Liver (tissue), 9 donors: ENCODE measurements around the gene CEP164. TPM values are rescaled to one million over a fixed set of nuclear protein-coding genes. Genes with fewer than 3 reads are reported as not detected.

Experiments used
- DNase-seq: peaks from one replicate; pipeline ENCODE4 v3.0.0-alpha.2; 2017; ENCODE audit warnings: low spot score
- H3K27ac ChIP-seq, 2 donors: one replicate each; pipeline ENCODE4 v1.7.0; 2013; ENCODE audit warnings: inconsistent platforms in 2 of 2, low read length in 2 of 2, control low read depth in 1 of 2, low read depth in 1 of 2, mild to moderate bottlenecking in 1 of 2
- H3K27me3 ChIP-seq, 4 donors: one replicate each; pipeline versions ENCODE4 v1.6.1 to v1.7.0; 2013; ENCODE audit warnings: low read length in 3 of 4, inconsistent platforms in 1 of 4, mild to moderate bottlenecking in 1 of 4, moderate library complexity in 1 of 4; ENCODE audit not compliant: control insufficient read depth in 4 of 4, insufficient read depth in 4 of 4
- H3K36me3 ChIP-seq, 4 donors: one replicate each; pipeline versions ENCODE4 v1.6.1 to v1.7.0; 2013; ENCODE audit warnings: low read length in 3 of 4, mild to moderate bottlenecking in 3 of 4, low read depth in 1 of 4, moderate library complexity in 1 of 4; ENCODE audit not compliant: control insufficient read depth in 4 of 4, insufficient read depth in 3 of 4
- H3K4me1 ChIP-seq, 4 donors: one replicate each; pipeline versions ENCODE4 v1.6.1 to v1.7.0; 2013; ENCODE audit warnings: low read length in 3 of 4, mild to moderate bottlenecking in 3 of 4, moderate library complexity in 1 of 4; ENCODE audit not compliant: control insufficient read depth in 4 of 4, insufficient read depth in 4 of 4
- H3K4me3 ChIP-seq, 3 donors: one replicate each; pipeline versions ENCODE4 v1.6.1 to v1.7.0; 2013; ENCODE audit warnings: low read length in 3 of 3, control low read depth in 1 of 3, low read depth in 1 of 3, mild to moderate bottlenecking in 1 of 3
- H3K9ac ChIP-seq, 2 donors: one replicate each; pipeline ENCODE4 v1.7.0; 2013; ENCODE audit warnings: low read length in 2 of 2, mild to moderate bottlenecking in 2 of 2, moderate library complexity in 2 of 2, control low read depth in 1 of 2, low read depth in 1 of 2
- H3K9me3 ChIP-seq, 4 donors: one replicate each; pipeline versions ENCODE4 v1.6.1 to v1.7.0; 2013; ENCODE audit warnings: low read length in 3 of 4; ENCODE audit not compliant: control insufficient read depth in 4 of 4
- EGR1 ChIP-seq, 2 donors: IDR thresholded peaks; 2 replicates each; pipeline ENCODE4 v1.6.1; 2016 to 2018; ENCODE audit warnings: antibody characterized with exemption in 2 of 2, low read depth in 2 of 2
- FOXA1 ChIP-seq: IDR thresholded peaks from 2 replicates; pipeline ENCODE4 v1.6.1; 2016; ENCODE audit warnings: antibody characterized with exemption
- FOXA2 ChIP-seq: IDR thresholded peaks from 2 replicates; pipeline ENCODE4 v1.6.1; 2016; ENCODE audit warnings: antibody characterized with exemption
- GABPA ChIP-seq, 2 donors: IDR thresholded peaks in 1 of 2; conservative IDR thresholded peaks in 1 of 2; 2 replicates each; pipeline ENCODE4 v1.6.1; 2016; ENCODE audit warnings: antibody characterized with exemption in 2 of 2, mild to moderate bottlenecking in 1 of 2, moderate library complexity in 1 of 2
- HNF4A ChIP-seq, 2 donors: conservative IDR thresholded peaks; 2 replicates each; pipeline ENCODE4 v1.6.1; 2016; ENCODE audit warnings: antibody characterized with exemption in 2 of 2, mild to moderate bottlenecking in 2 of 2
- HNF4G ChIP-seq: IDR thresholded peaks from 2 replicates; pipeline ENCODE4 v1.6.1; 2016; ENCODE audit warnings: antibody characterized with exemption
- JUND ChIP-seq, 2 donors: IDR thresholded peaks; 2 replicates each; pipeline ENCODE4 v1.6.1; 2016; ENCODE audit warnings: antibody characterized with exemption in 2 of 2
- MAX ChIP-seq: IDR thresholded peaks from 2 replicates; pipeline ENCODE4 v1.6.1; 2016; ENCODE audit warnings: antibody characterized with exemption
- NR2F2 ChIP-seq: IDR thresholded peaks from 2 replicates; pipeline ENCODE4 v1.6.1; 2016; ENCODE audit warnings: antibody characterized with exemption
- RAD21 ChIP-seq, 2 donors: IDR thresholded peaks; 2 replicates each; pipeline ENCODE4 v1.6.1; 2016; ENCODE audit warnings: antibody characterized with exemption in 2 of 2, mild to moderate bottlenecking in 2 of 2
- SP1 ChIP-seq: IDR thresholded peaks from 2 replicates; pipeline ENCODE4 v1.6.1; 2018; ENCODE audit warnings: antibody characterized with exemption, mild to moderate bottlenecking
- TAF1 ChIP-seq: conservative IDR thresholded peaks from 2 replicates; pipeline ENCODE4 v1.6.1; 2016; ENCODE audit warnings: antibody characterized with exemption, mild to moderate bottlenecking
- YY1 ChIP-seq: IDR thresholded peaks from 2 replicates; pipeline ENCODE4 v1.6.1; 2016; ENCODE audit warnings: antibody characterized with exemption, mild to moderate bottlenecking
- ZBTB33 ChIP-seq: IDR thresholded peaks from 2 replicates; pipeline ENCODE4 v1.6.1; 2016; ENCODE audit warnings: antibody characterized with exemption
- WGBS: extraction: QIAGEN DNeasy Blood & Tissue Kit; methylation state at CpG from one replicate; pipeline ENCODE4 v1.1.7; 2013; 5-methylcytosine and 5-hydroxymethylcytosine counted together
- polyA plus RNA-seq, 2 donors: library from polyadenylated mRNA; stranded (reverse) in 1 of 2; unstranded in 1 of 2; fragments of 200-250 nt in 1 of 2; fragments of >200 nt in 1 of 2; fragmentation: Nextera tagmentation in 1 of 2; extraction: Ambion mirVana in 1 of 2; gene quantifications; one replicate each; pipeline versions ENCODE4 v1.2.1 to v1.2.3, GENCODE V29; 2013 to 2015
- total RNA-seq, 2 donors: library from RNA; depleted of rRNA; stranded (reverse); fragments of >200 nt; gene quantifications; one replicate each; pipeline ENCODE4 v1.2.3, GENCODE V29; 2014
- TF ChIP-seq, protein P1 (sequence below): IDR thresholded peaks from 2 replicates; pipeline ENCODE4 v1.6.1; 2016; ENCODE audit warnings: antibody characterized with exemption, mild to moderate bottlenecking
- TF ChIP-seq, protein P2 (sequence below): IDR thresholded peaks from 2 replicates; pipeline ENCODE4 v1.6.1; 2016; ENCODE audit warnings: antibody characterized with exemption
- TF ChIP-seq, protein P3 (sequence below): fragments of 150-350 bp; IDR thresholded peaks from 2 replicates; pipeline ENCODE4 v1.5.1; 2017; ENCODE audit warnings: improper control_type of control experiment, low read depth, low read length; ENCODE audit not compliant: missing input control
- donor health status: healthy.
- donor health status: healthy.
- donor health status: healthy.
- donor health status: healthy.
- donor health status: healthy.

Gene CEP164
- total and polyA plus RNA-seq, 4 donors: 4.1 to 12.3 (median 5.9) TPM

DNA sequence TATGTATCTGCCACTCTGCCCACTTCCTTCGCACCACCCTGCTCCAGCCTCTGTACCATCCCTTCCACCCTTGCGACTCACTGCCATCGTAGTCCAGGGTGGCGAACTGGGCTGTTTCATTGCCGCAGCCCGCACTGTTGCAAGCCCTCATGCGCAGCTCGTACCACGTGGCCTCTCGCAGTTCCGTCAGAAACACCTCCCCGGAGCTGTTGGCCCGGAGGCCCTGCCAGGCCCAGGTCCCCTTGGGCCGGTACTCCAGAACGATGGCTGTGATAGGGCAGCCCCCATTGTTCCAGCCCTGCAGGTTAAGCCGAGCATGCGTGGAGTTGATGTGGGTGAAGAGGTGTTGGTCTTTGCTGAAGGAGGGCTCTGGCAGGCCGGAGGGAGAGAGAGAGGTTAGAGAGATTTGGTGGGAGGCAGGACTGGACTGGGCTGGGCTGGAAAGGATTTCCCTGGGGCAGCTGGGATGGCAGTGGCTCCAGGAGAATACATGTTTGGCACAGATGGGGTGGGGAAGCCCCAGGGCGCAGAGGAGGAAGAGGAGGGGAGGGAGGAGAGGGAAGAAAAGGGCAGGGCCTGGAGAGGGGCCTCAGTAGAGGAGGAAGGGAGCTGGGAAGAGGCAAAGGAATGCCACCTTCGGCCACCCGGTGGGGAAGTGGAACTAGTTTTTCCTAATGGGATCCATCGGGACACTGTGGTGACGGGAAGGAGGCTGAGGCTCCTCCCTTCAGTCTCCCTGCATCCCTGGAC, 109.6 kb downstream of the CEP164 start:
- no peak for TF ChIP-seq MAX
- TF ChIP-seq FOXA1: no peak
- TF ChIP-seq SP1: no peak
- no peak for TF ChIP-seq FOXA2
- TF ChIP-seq EGR1 (IDR thresholded peaks at IDR 0.05; ENCODE audit: low read depth in 2 of 2): no peak
- TF ChIP-seq, protein P1, sequence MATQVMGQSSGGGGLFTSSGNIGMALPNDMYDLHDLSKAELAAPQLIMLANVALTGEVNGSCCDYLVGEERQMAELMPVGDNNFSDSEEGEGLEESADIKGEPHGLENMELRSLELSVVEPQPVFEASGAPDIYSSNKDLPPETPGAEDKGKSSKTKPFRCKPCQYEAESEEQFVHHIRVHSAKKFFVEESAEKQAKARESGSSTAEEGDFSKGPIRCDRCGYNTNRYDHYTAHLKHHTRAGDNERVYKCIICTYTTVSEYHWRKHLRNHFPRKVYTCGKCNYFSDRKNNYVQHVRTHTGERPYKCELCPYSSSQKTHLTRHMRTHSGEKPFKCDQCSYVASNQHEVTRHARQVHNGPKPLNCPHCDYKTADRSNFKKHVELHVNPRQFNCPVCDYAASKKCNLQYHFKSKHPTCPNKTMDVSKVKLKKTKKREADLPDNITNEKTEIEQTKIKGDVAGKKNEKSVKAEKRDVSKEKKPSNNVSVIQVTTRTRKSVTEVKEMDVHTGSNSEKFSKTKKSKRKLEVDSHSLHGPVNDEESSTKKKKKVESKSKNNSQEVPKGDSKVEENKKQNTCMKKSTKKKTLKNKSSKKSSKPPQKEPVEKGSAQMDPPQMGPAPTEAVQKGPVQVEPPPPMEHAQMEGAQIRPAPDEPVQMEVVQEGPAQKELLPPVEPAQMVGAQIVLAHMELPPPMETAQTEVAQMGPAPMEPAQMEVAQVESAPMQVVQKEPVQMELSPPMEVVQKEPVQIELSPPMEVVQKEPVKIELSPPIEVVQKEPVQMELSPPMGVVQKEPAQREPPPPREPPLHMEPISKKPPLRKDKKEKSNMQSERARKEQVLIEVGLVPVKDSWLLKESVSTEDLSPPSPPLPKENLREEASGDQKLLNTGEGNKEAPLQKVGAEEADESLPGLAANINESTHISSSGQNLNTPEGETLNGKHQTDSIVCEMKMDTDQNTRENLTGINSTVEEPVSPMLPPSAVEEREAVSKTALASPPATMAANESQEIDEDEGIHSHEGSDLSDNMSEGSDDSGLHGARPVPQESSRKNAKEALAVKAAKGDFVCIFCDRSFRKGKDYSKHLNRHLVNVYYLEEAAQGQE: no peak
- TF ChIP-seq YY1: no peak
- no peak for TF ChIP-seq ZBTB33
- TF ChIP-seq, protein P2, sequence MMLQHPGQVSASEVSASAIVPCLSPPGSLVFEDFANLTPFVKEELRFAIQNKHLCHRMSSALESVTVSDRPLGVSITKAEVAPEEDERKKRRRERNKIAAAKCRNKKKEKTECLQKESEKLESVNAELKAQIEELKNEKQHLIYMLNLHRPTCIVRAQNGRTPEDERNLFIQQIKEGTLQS: no peak
- no peak for TF ChIP-seq NR2F2
- TF ChIP-seq, protein P3, sequence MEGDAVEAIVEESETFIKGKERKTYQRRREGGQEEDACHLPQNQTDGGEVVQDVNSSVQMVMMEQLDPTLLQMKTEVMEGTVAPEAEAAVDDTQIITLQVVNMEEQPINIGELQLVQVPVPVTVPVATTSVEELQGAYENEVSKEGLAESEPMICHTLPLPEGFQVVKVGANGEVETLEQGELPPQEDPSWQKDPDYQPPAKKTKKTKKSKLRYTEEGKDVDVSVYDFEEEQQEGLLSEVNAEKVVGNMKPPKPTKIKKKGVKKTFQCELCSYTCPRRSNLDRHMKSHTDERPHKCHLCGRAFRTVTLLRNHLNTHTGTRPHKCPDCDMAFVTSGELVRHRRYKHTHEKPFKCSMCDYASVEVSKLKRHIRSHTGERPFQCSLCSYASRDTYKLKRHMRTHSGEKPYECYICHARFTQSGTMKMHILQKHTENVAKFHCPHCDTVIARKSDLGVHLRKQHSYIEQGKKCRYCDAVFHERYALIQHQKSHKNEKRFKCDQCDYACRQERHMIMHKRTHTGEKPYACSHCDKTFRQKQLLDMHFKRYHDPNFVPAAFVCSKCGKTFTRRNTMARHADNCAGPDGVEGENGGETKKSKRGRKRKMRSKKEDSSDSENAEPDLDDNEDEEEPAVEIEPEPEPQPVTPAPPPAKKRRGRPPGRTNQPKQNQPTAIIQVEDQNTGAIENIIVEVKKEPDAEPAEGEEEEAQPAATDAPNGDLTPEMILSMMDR: no peak
- TF ChIP-seq TAF1: no peak
- TF ChIP-seq HNF4G: no peak
- no peak for TF ChIP-seq HNF4A (conservative IDR thresholded peaks at IDR 0.05)
- no peak for TF ChIP-seq GABPA (IDR thresholded peaks at IDR 0.05 in 1 of 2, conservative IDR thresholded peaks at IDR 0.05 in 1 of 2)
- TF ChIP-seq RAD21 (IDR thresholded peaks at IDR 0.05): no peak
- TF ChIP-seq JUND (IDR thresholded peaks at IDR 0.05): no peak
- H3K27me3 ChIP-seq: no peaks in the 10 kb centered on the region
- H3K4me1 ChIP-seq: no peaks in the 10 kb centered on the region
- H3K9me3 ChIP-seq: no peaks in the 10 kb centered on the region
- H3K4me3 ChIP-seq: no peak overlapping the region
- no peak overlapping the region for H3K27ac ChIP-seq
- WGBS: 90% methylated on average over 23 of the region's 23 CpGs
- no peaks in the 10 kb centered on the region for H3K36me3 ChIP-seq
- no peak for DNase-seq
- no peak overlapping the region for H3K9ac ChIP-seq
